ENCODE results near the gene PTGR1.
"Not testable (repeated sequence)": the region's sequence is repeated elsewhere in the genome, so short reads cannot be mapped to it uniquely, and the experiment has no call there.

GRCh38 chr9:111617349-111617748, 17.9 kb upstream of the PTGR1 start:
- not testable (repeated sequence) for TF ChIP-seq EZH2phosphoT487 (IDR thresholded peaks at IDR 0.05; ENCODE audit: insufficient read depth, low read depth); EZH2 (IDR thresholded peaks at IDR 0.05; ENCODE audit: insufficient read depth, poor library complexity, severe bottlenecking)
